HEK293 (cell line): Measurements from ENCODE around the gene SBF2.

ENCODE experiments used
- CTCF ChIA-PET: fragments of 350-600 bp; formaldehyde crosslinking; extraction: SDS; loops from one replicate; lab custom pipeline; 2021; ENCODE audit warnings: antibody characterized with exemption; lab: Yijun Ruan, JAX
- POLR2A ChIA-PET: fragments of 300-600 bp; formaldehyde crosslinking; extraction: SDS; loops from one replicate; lab custom pipeline; 2020; ENCODE audit warnings: antibody characterized with exemption, inconsistent platforms; lab: Yijun Ruan, JAX
- H3K27ac ChIP-seq: fragments of 200-500 bp; sonication (Bioruptor generic); 2 replicates; pipeline ENCODE4 v1.5.1; 2014; ENCODE audit warnings: low read depth, low read length, control low read depth, inconsistent platforms; ENCODE audit errors: extremely low read depth
- H3K36me3 ChIP-seq, 2 experiments: fragments of 200-500 bp in 1 of 2; sonication (Bioruptor generic) in 1 of 2; 1 replicate in 1 of 2; 2 replicates in 1 of 2; pipeline ENCODE4 v1.5.1; 2014 to 2017; ENCODE audit warnings: inconsistent platforms in 2 of 2, low read length in 2 of 2; ENCODE audit not compliant: control insufficient read depth in 2 of 2, insufficient read depth in 1 of 2
- H3K4me1 ChIP-seq: fragments of 200-500 bp; sonication (Bioruptor generic); 2 replicates; pipeline ENCODE4 v1.5.1; 2014; ENCODE audit warnings: mild to moderate bottlenecking, low read length, inconsistent platforms; ENCODE audit not compliant: control insufficient read depth, insufficient read depth
- H3K4me3 ChIP-seq: 2 replicates; pipeline ENCODE4 v1.5.1; 2011; ENCODE audit warnings: low read depth, mild to moderate bottlenecking, control low read depth, low read length, moderate library complexity
- H3K9me3 ChIP-seq: fragments of 200-500 bp; sonication (Bioruptor generic); 2 replicates; pipeline ENCODE4 v1.5.1; 2014; ENCODE audit warnings: low read depth, low read length, inconsistent platforms; ENCODE audit not compliant: control insufficient read depth, insufficient read depth
- GLIS1 ChIP-seq: fragments of 450-650 bp; formaldehyde crosslinking; IDR thresholded peaks from 2 replicates; pipeline ENCODE4 v1.5.1; 2016; ENCODE audit warnings: missing biosample characterization, missing genetic modification characterization
- INSM2 ChIP-seq: fragments of 450-650 bp; formaldehyde crosslinking; IDR thresholded peaks from 2 replicates; pipeline ENCODE4 v1.5.1; 2016; ENCODE audit warnings: missing biosample characterization, missing genetic modification characterization
- KLF17 ChIP-seq: fragments of 450-650 bp; formaldehyde crosslinking; IDR thresholded peaks from 2 replicates; pipeline ENCODE4 v1.5.1; 2016; ENCODE audit warnings: missing biosample characterization, missing genetic modification characterization
- KLF8 ChIP-seq: fragments of 450-650 bp; formaldehyde crosslinking; IDR thresholded peaks from 2 replicates; pipeline ENCODE4 v1.5.1; 2016; ENCODE audit warnings: missing biosample characterization, missing genetic modification characterization
- KLF9 ChIP-seq: fragments of 450-650 bp; formaldehyde crosslinking; IDR thresholded peaks from 2 replicates; pipeline ENCODE4 v1.5.1; 2016; ENCODE audit warnings: missing biosample characterization, missing genetic modification characterization, low read depth
- PATZ1 ChIP-seq: fragments of 450-650 bp; formaldehyde crosslinking; IDR thresholded peaks from 2 replicates; pipeline ENCODE4 v1.5.1; 2016; ENCODE audit warnings: missing biosample characterization, missing genetic modification characterization
- SCRT1 ChIP-seq: fragments of 450-650 bp; formaldehyde crosslinking; IDR thresholded peaks from 2 replicates; pipeline ENCODE4 v1.5.1; 2016; ENCODE audit warnings: missing biosample characterization, missing genetic modification characterization, borderline replicate concordance
- ZBTB26 ChIP-seq: fragments of 450-650 bp; formaldehyde crosslinking; optimal IDR thresholded peaks from 2 replicates; pipeline ENCODE3; 2016; ENCODE audit warnings: missing biosample characterization, mild to moderate bottlenecking, missing genetic modification characterization
- ZFHX2 ChIP-seq: fragments of 450-650 bp; formaldehyde crosslinking; conservative IDR thresholded peaks from 2 replicates; pipeline ENCODE4 v1.5.1; 2016; ENCODE audit warnings: missing biosample characterization, missing genetic modification characterization
- ZFP69B ChIP-seq: fragments of 450-650 bp; formaldehyde crosslinking; IDR thresholded peaks from 2 replicates; pipeline ENCODE4 v1.5.1; 2016; ENCODE audit warnings: missing biosample characterization, missing genetic modification characterization
- ZNF114 ChIP-seq: fragments of 450-650 bp; formaldehyde crosslinking; IDR thresholded peaks from 2 replicates; pipeline ENCODE4 v1.5.0; 2017; ENCODE audit warnings: missing biosample characterization, missing genetic modification characterization
- ZNF133 ChIP-seq: fragments of 450-650 bp; formaldehyde crosslinking; IDR thresholded peaks from 2 replicates; pipeline ENCODE4 v1.5.1; 2016; ENCODE audit warnings: missing biosample characterization, missing genetic modification characterization
- ZNF157 ChIP-seq: fragments of 450-650 bp; formaldehyde crosslinking; IDR thresholded peaks from 2 replicates; pipeline ENCODE4 v1.5.1; 2016; ENCODE audit warnings: missing biosample characterization, missing genetic modification characterization
- ZNF280D ChIP-seq: fragments of 450-650 bp; formaldehyde crosslinking; IDR thresholded peaks from 2 replicates; pipeline ENCODE4 v1.5.1; 2016; ENCODE audit warnings: missing biosample characterization, missing genetic modification characterization
- ZNF621 ChIP-seq: fragments of 450-650 bp; formaldehyde crosslinking; IDR thresholded peaks from 2 replicates; pipeline ENCODE4 v1.5.1; 2017; ENCODE audit warnings: missing biosample characterization, missing genetic modification characterization
- ZNF701 ChIP-seq: fragments of 450-650 bp; formaldehyde crosslinking; IDR thresholded peaks from 2 replicates; pipeline ENCODE4 v1.5.1; 2016; ENCODE audit warnings: missing biosample characterization, missing genetic modification characterization
- ZNF785 ChIP-seq: fragments of 450-650 bp; formaldehyde crosslinking; IDR thresholded peaks from 2 replicates; pipeline ENCODE4 v1.5.1; 2016; ENCODE audit warnings: missing biosample characterization, missing genetic modification characterization
- ZSCAN30 ChIP-seq: fragments of 450-650 bp; IDR thresholded peaks from 2 replicates; pipeline ENCODE4 v1.5.1; 2018; ENCODE audit warnings: missing biosample characterization, mild to moderate bottlenecking, missing genetic modification characterization, moderate library complexity

Gene SBF2

GRCh38 chr11:10324474-10324873, 30.5 kb upstream of the SBF2 start (continued):
- TF ChIP-seq ZNF621 (tag by site-specific recombination) = no peak

GRCh38 chr11:10323793-10324170, 29.8 kb upstream of the SBF2 start:
- H3K36me3 ChIP-seq = no peaks in the 10 kb centered on the region
- ChIA-PET POLR2A (no interaction called here), CTCF (interaction anchor here (0.7 to 7.3 kb wide), 11 partner anchors 10 to 439 kb away, joined by 3 to 62 read pairs (median 5); no protein-coding TSS in a partner anchor)
- TF ChIP-seq ZNF785 (no peak), ZFHX2 (tag by site-specific recombination) (no peak), ZFP69B (tag by site-specific recombination) (no peak), ZNF701 (tag by site-specific recombination) (no peak), KLF8 (tag by site-specific recombination) (no peak), INSM2 (tag by site-specific recombination) (no peak), SCRT1 (no peak), KLF17 (tag by site-specific recombination) (no peak), ZNF133 (no peak), ZBTB26 (tag by site-specific recombination) (no peak), KLF9 (tag by site-specific recombination) (no peak), GLIS1 (tag by site-specific recombination) (no peak), PATZ1 (tag by site-specific recombination) (no peak), ZSCAN30 (tag by site-specific recombination) (no peak), ZNF157 (no peak), ZNF280D (tag by site-specific recombination) (no peak), ZNF114 (no peak)
- TF ChIP-seq, all 188 proteins: peak for 0
- Histone ChIP-seq H3K4me3 (no peak overlapping the region), H3K27ac (no peak overlapping the region), H3K9me3 (no peaks in the 10 kb centered on the region), H3K4me1 (no peaks in the 10 kb centered on the region)
